PC-9 (cell line): ENCODE measurements around the gene HLTF. TPM values are rescaled to one million over a fixed set of nuclear protein-coding genes. Genes with fewer than 3 reads are reported as not detected.

Experiments used
- BruUV-seq: library from RNA; stranded (reverse); fragments of 400-500 nt; replicated peaks from 2 replicates; lab custom pipeline; 2021; lab: Mats Ljungman, UMichigan
- CTCF ChIA-PET: fragments of 300-600 bp; sonication (Branson Sonifier 250); formaldehyde crosslinking; loops from one replicate; lab custom pipeline; 2022; ENCODE audit warnings: antibody characterized with exemption; lab: Charles Lee
- POLR2A ChIA-PET: fragments of 300-600 bp; sonication (Branson Sonifier 250); formaldehyde crosslinking; loops from one replicate; lab custom pipeline; 2022; ENCODE audit warnings: antibody characterized with exemption; ENCODE audit not compliant: unreplicated experiment; lab: Charles Lee
- DNase-seq, 2 experiments: peaks; one replicate each; pipeline versions ENCODE4 v3.0.0 to v3.0.0-alpha.2; 2015 to 2022; ENCODE audit warnings: mixed read lengths in 1 of 2
- H2AFZ ChIP-seq: fragments of 200-600 bp; sonication (generic); 2 replicates; pipeline ENCODE4 v1.8.1; 2017; ENCODE audit warnings: antibody characterized with exemption
- H3F3A ChIP-seq: fragments of 200-600 bp; sonication (generic); 2 replicates; pipeline ENCODE4 v1.8.1; 2017; ENCODE audit warnings: antibody characterized with exemption, mild to moderate bottlenecking, low read depth; ENCODE audit not compliant: insufficient read depth
- H3K27ac ChIP-seq: fragments of 200-600 bp; sonication (generic); 2 replicates; pipeline ENCODE4 v1.6.1; 2016; ENCODE audit warnings: mixed run types
- H3K27me3 ChIP-seq: fragments of 200-600 bp; sonication (generic); 2 replicates; pipeline ENCODE4 v1.6.1; 2016; ENCODE audit warnings: low read depth, mixed run types; ENCODE audit not compliant: insufficient read depth
- H3K36me3 ChIP-seq: fragments of 200-600 bp; sonication (generic); 2 replicates; pipeline ENCODE4 v1.6.1; 2016; ENCODE audit warnings: low read depth, mixed run types
- H3K4me1 ChIP-seq: fragments of 200-600 bp; sonication (generic); replicated peaks from 2 replicates; pipeline ENCODE4 v1.6.1; 2016; ENCODE audit warnings: mixed run types; ENCODE audit not compliant: insufficient read depth
- H3K4me2 ChIP-seq: fragments of 200-600 bp; sonication (generic); 2 replicates; pipeline ENCODE4 v1.6.1; 2017; ENCODE audit warnings: mixed run types
- H3K4me3 ChIP-seq: fragments of 200-600 bp; sonication (generic); 2 replicates; pipeline ENCODE4 v1.6.1; 2016; ENCODE audit warnings: mixed run types
- H3K79me2 ChIP-seq: fragments of 200-600 bp; sonication (generic); 2 replicates; pipeline ENCODE4 v1.6.1; 2017; ENCODE audit warnings: low read depth, mixed run types
- H3K9me2 ChIP-seq: fragments of 200-600 bp; sonication (generic); 2 replicates; pipeline ENCODE4 v1.8.1; 2017; ENCODE audit warnings: mild to moderate bottlenecking; ENCODE audit not compliant: insufficient read depth
- H3K9me3 ChIP-seq: fragments of 200-600 bp; sonication (generic); 2 replicates; pipeline ENCODE4 v1.8.1; 2016; ENCODE audit warnings: low read depth; ENCODE audit not compliant: insufficient read depth
- H4K20me1 ChIP-seq: fragments of 200-600 bp; sonication (generic); 2 replicates; pipeline ENCODE4 v1.8.1; 2017; ENCODE audit not compliant: insufficient read depth
- CTCF ChIP-seq: fragments of 200-600 bp; sonication (generic); conservative IDR thresholded peaks from 2 replicates; pipeline ENCODE4 v1.6.1; 2017; ENCODE audit warnings: mixed run types, antibody characterized with exemption, mild to moderate bottlenecking, moderate library complexity
- EZH2 ChIP-seq: fragments of 200-600 bp; sonication (generic); IDR thresholded peaks from 2 replicates; pipeline ENCODE4 v1.8.0; 2017; ENCODE audit warnings: antibody characterized with exemption, low read depth
- intact Hi-C: fragments of 100-400 bp; cut with micrococcal nuclease; formaldehyde crosslinking; loops from one replicate; pipeline ENCODE4 v1.10.0; 2022; ENCODE audit not compliant: unreplicated experiment
- total RNA-seq: library from RNA; stranded (reverse); gene quantifications from 2 replicates; pipeline ENCODE4 v1.2.3, GENCODE V29; 2021

HLTF gene
- total RNA-seq, 1 experiment from 2014 or later = 38.3 TPM

GRCh38 chr3:149120051-149120972 is 34.0 kb upstream of the HLTF start:
- no TSS peak for BruUV-seq
- no peaks in the 10 kb centered on the region for H3K36me3 ChIP-seq
- no peak overlapping the region for H2AFZ ChIP-seq
- H3K4me1 ChIP-seq = no peaks in the 10 kb centered on the region
- no peaks in the 10 kb centered on the region for H3K9me3 ChIP-seq
- H3K4me2 ChIP-seq = peak overlapping the region; percentile 69
- H3K27me3 ChIP-seq = no peaks in the 10 kb centered on the region
- H3F3A ChIP-seq = peaks cover 6% of the 10 kb centered on the region; the same call in 1 of the 2 replicates
- DNase-seq = peak in 1 of 2 experiments; percentile 54
- no peak overlapping the region for H3K27ac ChIP-seq
- H3K4me3 ChIP-seq = no peak overlapping the region
- intact Hi-C loops = loop anchor here (1.0 to 5.0 kb wide), 6 partner anchors 153 to 387 kb away; no protein-coding TSS in a partner anchor
- no peaks in the 10 kb centered on the region for H3K79me2 ChIP-seq
- ChIA-PET CTCF (interaction anchor here (0.6 to 2.4 kb wide), 16 partner anchors 10 to 688 kb away, joined by 3 to 31 read pairs (median 3); partner anchors contain the start of gene HPS3), POLR2A (interaction anchor here (0.7 to 1.0 kb wide), 2 partner anchors 10 to 1293 kb away, joined by 3 read pairs; no protein-coding TSS in a partner anchor)
- H4K20me1 ChIP-seq = no peaks in the 10 kb centered on the region
- H3K9me2 ChIP-seq = no peaks in the 10 kb centered on the region
- TF ChIP-seq EZH2 (no peak), CTCF (peak; percentile 76)

- H3F3A ChIP-seq = peaks cover 6% of the 10 kb centered on the region; the same call in 1 of the 2 replicates
- ChIA-PET POLR2A (no interaction called here), CTCF (interaction anchor here (0.6 to 2.4 kb wide), 6 partner anchors 153 to 216 kb away, joined by 3 to 31 read pairs (median 4); no protein-coding TSS in a partner anchor)
- no peak overlapping the region for H3K4me3 ChIP-seq
- no peak overlapping the region for H3K4me2 ChIP-seq
- H3K36me3 ChIP-seq = no peaks in the 10 kb centered on the region
- H3K79me2 ChIP-seq = no peaks in the 10 kb centered on the region
- H2AFZ ChIP-seq = no peak overlapping the region
- no peak overlapping the region for H3K27ac ChIP-seq
- H4K20me1 ChIP-seq = no peaks in the 10 kb centered on the region
- DNase-seq = no peak
- no peaks in the 10 kb centered on the region for H3K27me3 ChIP-seq
- H3K9me2 ChIP-seq = no peaks in the 10 kb centered on the region
- no TSS peak for BruUV-seq
- H3K4me1 ChIP-seq = no peaks in the 10 kb centered on the region
- no peaks in the 10 kb centered on the region for H3K9me3 ChIP-seq
- TF ChIP-seq CTCF (no peak), EZH2 (no peak)
- intact Hi-C loops = no loop called here
These were observed 33.1 kb upstream of the HLTF start for GRCh38 chr3:149119466-149119865.

DNA sequence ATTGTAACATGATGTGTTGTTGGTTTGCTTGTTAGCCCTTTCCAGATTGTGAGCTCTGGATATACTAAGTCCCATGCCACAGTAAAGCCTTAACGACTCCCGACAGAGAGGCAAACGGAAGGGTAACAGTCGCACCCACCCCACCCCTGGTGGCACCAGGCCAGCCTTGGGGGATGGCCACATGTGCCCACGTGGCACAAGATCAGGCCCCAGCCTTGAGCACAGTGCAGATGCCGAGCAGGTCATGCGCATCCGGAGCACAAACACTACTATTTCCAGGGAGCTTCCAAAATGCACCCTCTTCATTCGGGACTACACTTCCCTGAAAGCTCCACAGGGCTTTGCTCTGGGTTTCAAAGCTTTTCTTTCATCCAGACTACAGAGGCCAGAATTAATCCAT is 32.4 kb upstream of the HLTF start:
- intact Hi-C loops = no loop called here
- no peaks in the 10 kb centered on the region for H3K27me3 ChIP-seq
- no peaks in the 10 kb centered on the region for H3K4me1 ChIP-seq
- no peaks in the 10 kb centered on the region for H3K36me3 ChIP-seq
- H3K9me2 ChIP-seq = no peaks in the 10 kb centered on the region
- ChIA-PET POLR2A (no interaction called here), CTCF (interaction anchor here (0.6 to 0.9 kb wide), 2 partner anchors 217 to 1148 kb away, joined by 3 to 4 read pairs; no protein-coding TSS in a partner anchor)
- H3K79me2 ChIP-seq = no peaks in the 10 kb centered on the region
- no TSS peak for BruUV-seq
- no peaks in the 10 kb centered on the region for H3K9me3 ChIP-seq
- no peak overlapping the region for H3K27ac ChIP-seq
- no peaks in the 10 kb centered on the region for H4K20me1 ChIP-seq
- H3F3A ChIP-seq = peaks cover 6% of the 10 kb centered on the region; the same call in 1 of the 2 replicates
- H3K4me2 ChIP-seq = no peak overlapping the region
- H2AFZ ChIP-seq = no peak overlapping the region
- TF ChIP-seq EZH2 (no peak), CTCF (no peak)
- DNase-seq = no peak
- H3K4me3 ChIP-seq = no peak overlapping the region
